H9 (cell line): ENCODE results near the gene ALDH1B1. TPM values are rescaled to one million over a fixed set of nuclear protein-coding genes. Genes with fewer than 3 reads are reported as not detected.
"Not testable (repeated sequence)": the region's sequence is repeated elsewhere in the genome, so short reads cannot be mapped to it uniquely, and the experiment has no call there.

Experiments
- DNase-seq: peaks from one replicate; pipeline ENCODE4 v3.0.0-alpha.2; 2017
- H2AFZ ChIP-seq: one replicate; pipeline ENCODE4 v1.6.1; 2013; ENCODE audit warnings: mild to moderate bottlenecking, low read length, control low read depth, moderate library complexity
- H2AK5ac ChIP-seq: 2 replicates; pipeline ENCODE4 v1.6.1; 2013; ENCODE audit warnings: low read length, control low read depth, mixed read lengths; ENCODE audit not compliant: insufficient read length
- H2BK120ac ChIP-seq: one replicate; pipeline ENCODE4 v1.6.1; 2013; ENCODE audit warnings: low read depth, mild to moderate bottlenecking, low read length, control low read depth, inconsistent platforms; ENCODE audit not compliant: poor library complexity, severe bottlenecking
- H2BK12ac ChIP-seq: 2 replicates; pipeline ENCODE4 v1.6.1; 2013; ENCODE audit warnings: low read length, control low read depth, mixed read lengths, low read depth; ENCODE audit not compliant: insufficient read length
- H2BK15ac ChIP-seq: 2 replicates; pipeline ENCODE4 v1.6.1; 2013; ENCODE audit warnings: low read depth, low read length, control low read depth
- H2BK20ac ChIP-seq: one replicate; pipeline ENCODE4 v1.6.1; 2013; ENCODE audit warnings: low read depth, mild to moderate bottlenecking, low read length, control low read depth, inconsistent platforms; ENCODE audit not compliant: poor library complexity, severe bottlenecking
- H2BK5ac ChIP-seq: 2 replicates; pipeline ENCODE4 v1.6.1; 2013; ENCODE audit warnings: low read length, control low read depth, mixed read lengths; ENCODE audit not compliant: insufficient read length
- H3K14ac ChIP-seq: 2 replicates; pipeline ENCODE4 v1.6.1; 2013; ENCODE audit warnings: low read length, control low read depth; ENCODE audit not compliant: insufficient read depth
- H3K18ac ChIP-seq: 2 replicates; pipeline ENCODE4 v1.6.1; 2013; ENCODE audit warnings: low read depth, mild to moderate bottlenecking, mixed read lengths, low read length, control low read depth; ENCODE audit not compliant: insufficient read length
- H3K23ac ChIP-seq: 2 replicates; pipeline ENCODE4 v1.6.1; 2013; ENCODE audit warnings: low read length, control low read depth, mixed read lengths, low read depth; ENCODE audit not compliant: insufficient read length
- H3K23me2 ChIP-seq: 2 replicates; pipeline ENCODE4 v1.6.1; 2013; ENCODE audit warnings: low read depth, mild to moderate bottlenecking, mixed read lengths, low read length, control low read depth; ENCODE audit not compliant: insufficient read length, poor library complexity, severe bottlenecking
- H3K27ac ChIP-seq: 2 replicates; pipeline ENCODE4 v1.5.1; 2013; ENCODE audit warnings: low read length, control low read depth, mixed read lengths, low read depth; ENCODE audit not compliant: insufficient read length
- H3K27me3 ChIP-seq: 2 replicates; pipeline ENCODE4 v1.6.1; 2013; ENCODE audit warnings: low read length, control low read depth, inconsistent platforms; ENCODE audit not compliant: insufficient read depth
- H3K4ac ChIP-seq: 2 replicates; pipeline ENCODE4 v1.6.1; 2013; ENCODE audit warnings: low read depth, mild to moderate bottlenecking, control low read depth, inconsistent platforms, low read length, moderate library complexity
- H3K4me1 ChIP-seq: 2 replicates; pipeline ENCODE4 v1.6.1; 2013; ENCODE audit warnings: low read length, control low read depth, inconsistent platforms; ENCODE audit not compliant: insufficient read depth
- H3K4me2 ChIP-seq: 2 replicates; pipeline ENCODE4 v1.6.1; 2013; ENCODE audit warnings: low read length, control low read depth, mixed read lengths; ENCODE audit not compliant: insufficient read length, insufficient read depth
- H3K56ac ChIP-seq: 2 replicates; pipeline ENCODE4 v1.6.1; 2013; ENCODE audit warnings: low read depth, mild to moderate bottlenecking, mixed read lengths, low read length, control low read depth; ENCODE audit not compliant: insufficient read length
- H3K79me1 ChIP-seq: 2 replicates; pipeline ENCODE4 v1.6.1; 2013; ENCODE audit warnings: low read depth, mild to moderate bottlenecking, moderate library complexity, low read length, control low read depth, inconsistent platforms; ENCODE audit not compliant: insufficient read depth, poor library complexity, severe bottlenecking
- H3K79me2 ChIP-seq: 2 replicates; pipeline ENCODE4 v1.6.1; 2013; ENCODE audit warnings: low read length, control low read depth, inconsistent platforms; ENCODE audit not compliant: insufficient read depth
- H3K9ac ChIP-seq: 2 replicates; pipeline ENCODE4 v1.6.1; 2013; ENCODE audit warnings: low read length, control low read depth, mixed read lengths; ENCODE audit not compliant: insufficient read length; ENCODE audit errors: extremely low read depth
- H3K9me3 ChIP-seq: one replicate; pipeline ENCODE4 v1.6.1; 2013; ENCODE audit warnings: low read depth, low read length, inconsistent platforms; ENCODE audit not compliant: control insufficient read depth
- H3T11ph ChIP-seq: one replicate; pipeline ENCODE4 v1.6.1; 2013; ENCODE audit warnings: mild to moderate bottlenecking, low read length, control low read depth, inconsistent platforms
- H4K20me1 ChIP-seq: one replicate; pipeline ENCODE4 v1.6.1; 2013; ENCODE audit not compliant: control insufficient read depth, insufficient read length, insufficient read depth
- H4K5ac ChIP-seq: 2 replicates; pipeline ENCODE4 v1.6.1; 2013; ENCODE audit warnings: low read depth, mild to moderate bottlenecking, mixed read lengths, low read length, control low read depth; ENCODE audit not compliant: insufficient read length
- H4K8ac ChIP-seq: replicated peaks from 2 replicates; pipeline ENCODE4 v1.6.1; 2013; ENCODE audit warnings: low read length, control low read depth, mixed read lengths, low read depth; ENCODE audit not compliant: insufficient read length
- H4K91ac ChIP-seq: 2 replicates; pipeline ENCODE4 v1.6.1; 2013; ENCODE audit warnings: low read depth, mild to moderate bottlenecking, moderate library complexity, mixed read lengths, low read length, control low read depth; ENCODE audit not compliant: insufficient read length
- H3K27ac Mint-ChIP-seq, 3 experiments: 2 replicates in 2 of 3; 3 replicates in 1 of 3; pipeline ENCODE4 v1.8.0; 2020 to 2021; ENCODE audit warnings: mixed read lengths in 3 of 3, mild to moderate bottlenecking in 1 of 3, moderate library complexity in 1 of 3
- H3K27me3 Mint-ChIP-seq: 2 replicates; pipeline ENCODE4 v1.8.0; 2021; ENCODE audit warnings: low read depth, mild to moderate bottlenecking, moderate library complexity, mixed read lengths
- H3K36me3 Mint-ChIP-seq, 3 experiments: 2 replicates in 2 of 3; 3 replicates in 1 of 3; pipeline ENCODE4 v1.8.0; 2020 to 2021; ENCODE audit warnings: low read depth in 3 of 3, mixed read lengths in 3 of 3; ENCODE audit not compliant: insufficient read depth in 1 of 3
- H3K4me1 Mint-ChIP-seq, 2 experiments: 2 replicates each; pipeline ENCODE4 v1.8.0; 2020; ENCODE audit warnings: mixed read lengths in 2 of 2
- H3K4me3 Mint-ChIP-seq, 2 experiments: 2 replicates in 1 of 2; 3 replicates in 1 of 2; pipeline ENCODE4 v1.8.0; 2020 to 2021; ENCODE audit warnings: mild to moderate bottlenecking in 2 of 2, mixed read lengths in 2 of 2, moderate library complexity in 1 of 2
- H3K9me3 Mint-ChIP-seq, 2 experiments: 2 replicates in 1 of 2; 3 replicates in 1 of 2; pipeline ENCODE4 v1.8.0; 2020; ENCODE audit warnings: mild to moderate bottlenecking in 2 of 2, mixed read lengths in 2 of 2, moderate library complexity in 1 of 2
- CTCF ChIP-seq: fragments of 200-600 bp; sonication (generic); conservative IDR thresholded peaks from 3 replicates; pipeline ENCODE4 v1.8.0; 2021; ENCODE audit warnings: antibody characterized with exemption, mild to moderate bottlenecking
- WGBS: extraction: QIAGEN DNeasy Blood & Tissue Kit; methylation state at CpG from one replicate; pipeline ENCODE4 v1.1.7; 2013; ENCODE audit warnings: missing lambda C conversion rate, low lambda C conversion rate, mixed read lengths; ENCODE audit not compliant: insufficient read length; ENCODE audit errors: extremely low coverage; 5-methylcytosine and 5-hydroxymethylcytosine counted together
- total RNA-seq: library from RNA; stranded (reverse); gene quantifications from 2 replicates; pipeline ENCODE4 v1.2.1, GENCODE V29; 2021

The ALDH1B1 gene
- total RNA-seq, 1 experiment from 2014 or later: 49.6 TPM

GRCh38 chr9:38396371-38396671, 3.8 kb downstream of the ALDH1B1 start:
- Mint-ChIP-seq H3K27ac (no peak overlapping the region), H3K4me3 (no peak overlapping the region), H3K36me3 (peaks cover 40 to 52% (median 48%) of the 10 kb centered on the region in 3 experiments; a peak in 6 of 7 replicates), H3K9me3 (no peaks in the 10 kb centered on the region), H3K4me1 (peaks cover 31 to 36% of the 10 kb centered on the region in 2 experiments), H3K27me3 (peaks cover 6% of the 10 kb centered on the region)
- no peak overlapping the region for H4K5ac ChIP-seq
- no peak overlapping the region for H3T11ph ChIP-seq
- H2AFZ ChIP-seq: no peak overlapping the region
- H3K27me3 ChIP-seq: no peaks in the 10 kb centered on the region
- H2BK20ac ChIP-seq: no peak overlapping the region
- no peak overlapping the region for H3K9ac ChIP-seq
- H3K23me2 ChIP-seq: peaks cover 10% of the 10 kb centered on the region
- H4K8ac ChIP-seq: no peak overlapping the region
- whole genome bisulfite sequencing: no CpG with 5 or more reads among the region's 10 CpGs
- H3K79me2 ChIP-seq: peaks cover 13% of the 10 kb centered on the region; the same call in 1 of the 2 replicates
- no peak overlapping the region for H2BK120ac ChIP-seq
- no peak overlapping the region for H2BK15ac ChIP-seq
- no peak overlapping the region for H3K23ac ChIP-seq
- H3K56ac ChIP-seq: no peak overlapping the region
- no peak for TF ChIP-seq CTCF
- no peak overlapping the region for H4K91ac ChIP-seq
- no peak overlapping the region for H3K27ac ChIP-seq
- H2BK12ac ChIP-seq: no peak overlapping the region
- H3K14ac ChIP-seq: no peak overlapping the region
- H3K4me1 ChIP-seq: peaks cover 3% of the 10 kb centered on the region; the same call in 1 of the 2 replicates
- H2BK5ac ChIP-seq: no peak overlapping the region
- H3K18ac ChIP-seq: no peak overlapping the region
- no peaks in the 10 kb centered on the region for H3K9me3 ChIP-seq
- no peaks in the 10 kb centered on the region for H4K20me1 ChIP-seq
- no peak overlapping the region for H3K4ac ChIP-seq
- H3K79me1 ChIP-seq: no peaks in the 10 kb centered on the region
- no peak overlapping the region for H3K4me2 ChIP-seq
- H2AK5ac ChIP-seq: no peak overlapping the region
- DNase-seq: no peak

- not testable (repeated sequence) for H3K4me1 ChIP-seq, H4K91ac ChIP-seq, H3K4ac ChIP-seq, DNase-seq, H3K27me3 Mint-ChIP-seq, H3K9me3 ChIP-seq, H3K27ac ChIP-seq, H2BK12ac ChIP-seq, H3K9ac ChIP-seq, H3K4me3 Mint-ChIP-seq, H3K56ac ChIP-seq, H3K14ac ChIP-seq, H3K27me3 ChIP-seq, H4K20me1 ChIP-seq, H3K79me2 ChIP-seq, H3K9me3 Mint-ChIP-seq, H2AK5ac ChIP-seq, H2AFZ ChIP-seq, H3T11ph ChIP-seq, H3K23ac ChIP-seq, H2BK5ac ChIP-seq, H2BK120ac ChIP-seq, H3K18ac ChIP-seq, H4K8ac ChIP-seq, H4K5ac ChIP-seq, H3K23me2 ChIP-seq, H3K27ac Mint-ChIP-seq, H2BK15ac ChIP-seq, H3K4me2 ChIP-seq, H3K79me1 ChIP-seq, H2BK20ac ChIP-seq
- WGBS: no CpG with 5 or more reads among the region's 1 CpG
- Mint-ChIP-seq H3K36me3 (peaks cover 40 to 52% (median 48%) of the 10 kb centered on the region in 3 experiments; a peak in 6 of 7 replicates), H3K4me1 (peaks cover 14 to 17% of the 10 kb centered on the region in 2 experiments)
These were observed 6.7 kb downstream of the ALDH1B1 start for GRCh38 chr9:38399191-38399590.
